ENCODE measurements around the gene MALL.

- TF ChIP-seq CTCF (IDR thresholded peaks at IDR 0.05) (no peak), POLR2A (IDR thresholded peaks at IDR 0.05) (no peak)
Observed at GRCh38 chr2:110104025-110104771, 11.4 kb downstream of the MALL start.

Measured in lower leg skin (tissue), 3 donors.